HG03175 (cell line): ENCODE results near the gene OR1F1.
"Not testable (repeated sequence)": the region's sequence is repeated elsewhere in the genome, so short reads cannot be mapped to it uniquely, and the experiment has no call there.

Experiments used
- ATAC-seq: cut with Tn5 transposase; IDR thresholded peaks from one replicate; pipeline ENCODE4 v1.9.1; 2021; ENCODE audit warnings: mild to moderate bottlenecking, moderate library complexity; ENCODE audit not compliant: unreplicated experiment

Gene OR1F1

GRCh38 chr16:3150346-3151218 lies 37.4 kb upstream of the OR1F1 start:
- ATAC-seq, result peak; percentile 73

- ATAC-seq, result no peak
These were observed 36.1 kb upstream of the OR1F1 start for GRCh38 chr16:3152027-3152276.

- no peak for ATAC-seq
These were observed 35.6 kb upstream of the OR1F1 start for GRCh38 chr16:3152277-3152990.

- no peak for ATAC-seq
These were observed 35.0 kb upstream of the OR1F1 start for GRCh38 chr16:3152991-3153368.

- ATAC-seq, result no peak
These were observed 32.8 kb upstream of the OR1F1 start for GRCh38 chr16:3155181-3155580.

GRCh38 chr16:3155972-3156371 lies 32.0 kb upstream of the OR1F1 start:
- no peak for ATAC-seq

GRCh38 chr16:3157229-3158025 lies 30.6 kb upstream of the OR1F1 start:
- no peak for ATAC-seq

- no peak for ATAC-seq
These were observed 29.9 kb upstream of the OR1F1 start for GRCh38 chr16:3158026-3158509.

- ATAC-seq, result peak; percentile 44
These were observed 29.3 kb upstream of the OR1F1 start for GRCh38 chr16:3158510-3159314.

- ATAC-seq, result no peak
These were observed 26.6 kb upstream of the OR1F1 start for GRCh38 chr16:3161235-3162018.

GRCh38 chr16:3164121-3164991 lies 23.6 kb upstream of the OR1F1 start:
- no peak for ATAC-seq

GRCh38 chr16:3165111-3165822 lies 22.7 kb upstream of the OR1F1 start:
- no peak for ATAC-seq

- no peak for ATAC-seq
These were observed 21.5 kb upstream of the OR1F1 start for GRCh38 chr16:3166505-3166886.

GRCh38 chr16:3168729-3169128 lies 19.3 kb upstream of the OR1F1 start:
- not testable (repeated sequence) for ATAC-seq

GRCh38 chr16:3170440-3171180 lies 17.4 kb upstream of the OR1F1 start:
- ATAC-seq, result no peak

- ATAC-seq, result peak; percentile 46
These were observed 16.7 kb upstream of the OR1F1 start for GRCh38 chr16:3171181-3171854.
